ENCODE data around the gene GSKIP.
"Not testable (repeated sequence)": the region's sequence is repeated elsewhere in the genome, so short reads cannot be mapped to it uniquely, and the experiment has no call there.

The GSKIP gene

GRCh38 chr14:96362965-96363750 lies at the start of gene GSKIP, which contains the start of gene ATG2B:
Gene GSKIP (plus strand): TSS chr14:96363526. CDS start chr14:96382248, 18,722 bp downstream.
Gene ATG2B (minus strand): TSS chr14:96363341. CDS start chr14:96362976, 365 bp downstream.
- peak; percentile 96 for DNase-seq (ENCODE audit: low spot score)

GRCh38 chr14:96316087-96316486 lies 47.2 kb upstream of the GSKIP start:
- no peak for DNase-seq (ENCODE audit: low spot score)

- DNase-seq (ENCODE audit: low spot score): no peak
Measured at GRCh38 chr14:96318836-96319235, 44.5 kb upstream of the GSKIP start.

- no peak for DNase-seq (ENCODE audit: low spot score)
Measured at GRCh38 chr14:96320605-96321004, 42.7 kb upstream of the GSKIP start.

GRCh38 chr14:96324219-96324618 lies 39.1 kb upstream of the GSKIP start:
- DNase-seq (ENCODE audit: low spot score): no peak

- DNase-seq (ENCODE audit: low spot score): no peak
Measured at GRCh38 chr14:96338551-96338950, 24.8 kb upstream of the GSKIP start.

- DNase-seq (ENCODE audit: low spot score): no peak
Measured at GRCh38 chr14:96341323-96341722, 22.0 kb upstream of the GSKIP start.

- no peak for DNase-seq (ENCODE audit: low spot score)
Measured at GRCh38 chr14:96345669-96346068, 17.7 kb upstream of the GSKIP start.

- DNase-seq (ENCODE audit: low spot score): not testable (repeated sequence)
Measured at GRCh38 chr14:96347957-96348356, 15.4 kb upstream of the GSKIP start.

GRCh38 chr14:96349286-96350075 lies 13.8 kb upstream of the GSKIP start:
- no peak for DNase-seq (ENCODE audit: low spot score)

GRCh38 chr14:96351986-96352385 lies 11.3 kb upstream of the GSKIP start:
- DNase-seq (ENCODE audit: low spot score): no peak

- DNase-seq (ENCODE audit: low spot score): no peak
Measured at GRCh38 chr14:96352708-96353107, 10.6 kb upstream of the GSKIP start.

- DNase-seq (ENCODE audit: low spot score): no peak
Measured at GRCh38 chr14:96354246-96354645, 9.1 kb upstream of the GSKIP start.

- no peak for DNase-seq (ENCODE audit: low spot score)
Measured at GRCh38 chr14:96357216-96357615, 6.1 kb upstream of the GSKIP start.

GRCh38 chr14:96359959-96360358 lies 3.4 kb upstream of the GSKIP start:
- no peak for DNase-seq (ENCODE audit: low spot score)

GRCh38 chr14:96362071-96362964 lies 1.0 kb upstream of the GSKIP start:
- peak; percentile 55 for DNase-seq (ENCODE audit: low spot score)

GRCh38 chr14:96363751-96364336 lies 518 bp downstream of the GSKIP start:
- DNase-seq (ENCODE audit: low spot score): peak; percentile 30

GRCh38 chr14:96364962-96365361 lies 1.6 kb downstream of the GSKIP start:
- DNase-seq (ENCODE audit: low spot score): no peak

GRCh38 chr14:96368534-96368933 lies 5.2 kb downstream of the GSKIP start:
- DNase-seq (ENCODE audit: low spot score): no peak

- DNase-seq (ENCODE audit: low spot score): no peak
Measured at GRCh38 chr14:96370528-96370927, 7.2 kb downstream of the GSKIP start.

- DNase-seq (ENCODE audit: low spot score): no peak
Measured at GRCh38 chr14:96373538-96373937, 10.2 kb downstream of the GSKIP start.

- no peak for DNase-seq (ENCODE audit: low spot score)
Measured at GRCh38 chr14:96376093-96376492, 12.8 kb downstream of the GSKIP start.
